SH-SY5Y (cell line): ENCODE data around the gene RPL32.

Experiments
- GATA2 ChIP-seq: IDR thresholded peaks from 2 replicates; pipeline ENCODE4 v1.6.1; 2011; ENCODE audit warnings: mild to moderate bottlenecking, low read depth, low read length
- GATA3 ChIP-seq: IDR thresholded peaks from 2 replicates; pipeline ENCODE4 v1.6.1; 2011; ENCODE audit warnings: low read depth, mild to moderate bottlenecking, low read length, moderate library complexity

- TF ChIP-seq GATA3: no peak
- TF ChIP-seq GATA2: no peak
Observed at GRCh38 chr3:12818773-12819172, 22.6 kb downstream of the RPL32 start.
